DMS153 (cell line): ENCODE measurements around the gene PARP14.
"Not testable (repeated sequence)": the region's sequence is repeated elsewhere in the genome, so short reads cannot be mapped to it uniquely, and the experiment has no call there.

Experiments
- DNase-seq: peaks from one replicate; lab custom pipeline; 2025; lab: John Stamatoyannopoulos, UW

Gene PARP14

DNA sequence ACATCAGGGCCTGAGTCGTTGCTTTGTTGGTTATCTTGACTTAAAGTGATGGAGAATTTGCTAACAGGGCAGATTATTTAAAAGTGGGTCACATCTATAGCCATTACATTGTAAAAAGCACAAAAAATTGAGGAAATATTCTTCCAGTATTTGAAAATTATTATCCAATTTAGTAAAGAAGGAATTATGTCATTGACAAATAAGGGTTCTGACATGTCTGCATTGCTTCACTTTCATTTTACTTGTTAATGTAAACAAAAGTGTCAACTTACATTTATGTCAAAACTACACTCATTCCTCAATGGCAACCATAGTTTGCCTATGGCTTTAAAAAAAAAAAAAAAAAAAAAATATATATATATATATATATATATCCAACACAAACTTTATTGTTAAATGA lies 3.4 kb upstream of the PARP14 start:
- no peak for DNase-seq

DNA sequence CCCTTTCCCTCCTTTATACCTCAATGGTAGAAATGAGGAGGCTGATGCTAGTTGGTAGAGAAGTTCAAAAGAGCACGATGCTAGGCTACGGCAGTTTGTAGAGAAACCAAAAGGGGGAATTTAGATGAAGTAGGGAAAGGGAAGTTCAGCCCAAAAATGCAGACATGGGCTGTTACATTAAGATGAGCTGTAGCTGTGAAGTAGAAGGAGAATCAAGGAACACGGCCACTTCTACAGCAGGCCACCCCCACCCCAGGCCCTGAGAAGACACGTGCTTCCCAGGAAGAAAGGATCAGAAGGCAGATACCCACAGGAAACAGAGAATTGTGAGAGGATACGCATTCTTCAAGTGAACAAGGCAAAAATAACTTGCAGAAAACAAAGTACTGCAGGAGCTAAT lies 2.1 kb upstream of the PARP14 start:
- no peak for DNase-seq

DNA sequence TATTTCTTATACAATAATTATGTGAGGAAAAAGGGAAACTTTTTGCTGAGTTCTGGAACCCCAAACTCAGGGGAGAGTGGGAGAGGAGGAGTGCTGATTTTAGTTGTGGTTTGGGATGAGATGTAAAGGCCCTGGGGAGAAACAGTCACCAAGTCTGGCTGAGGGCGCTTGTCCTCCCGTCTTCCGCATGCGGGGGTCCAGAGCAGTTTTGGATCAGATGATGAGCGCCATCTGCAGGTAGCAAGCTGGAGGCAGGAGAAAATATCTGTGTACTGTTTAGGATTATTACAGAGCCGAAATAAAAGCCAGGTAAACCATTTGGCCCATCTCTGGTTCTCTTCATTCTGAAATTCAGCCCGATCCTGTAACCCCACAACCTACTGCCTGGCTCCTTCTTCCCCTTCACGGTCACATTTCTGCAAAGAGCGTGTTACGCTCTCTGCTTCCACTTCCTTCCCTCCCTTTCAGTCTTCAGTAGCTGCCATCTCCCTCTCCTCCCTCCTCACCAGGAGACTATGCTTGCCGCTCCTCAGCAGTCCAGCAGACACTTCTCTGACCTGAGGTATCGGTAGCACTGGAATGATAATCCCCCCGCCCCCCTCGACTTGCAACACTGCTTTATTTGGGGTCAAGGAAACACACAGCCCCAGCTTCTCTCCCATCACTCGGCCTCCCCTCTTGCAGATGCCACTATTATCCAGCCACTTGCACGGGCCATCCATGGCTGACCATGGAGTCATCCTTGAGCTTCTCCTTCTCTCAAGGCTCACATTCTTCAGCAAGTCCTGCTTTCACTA lies 1.4 kb upstream of the PARP14 start:
- peak; percentile 49 for DNase-seq

DNA sequence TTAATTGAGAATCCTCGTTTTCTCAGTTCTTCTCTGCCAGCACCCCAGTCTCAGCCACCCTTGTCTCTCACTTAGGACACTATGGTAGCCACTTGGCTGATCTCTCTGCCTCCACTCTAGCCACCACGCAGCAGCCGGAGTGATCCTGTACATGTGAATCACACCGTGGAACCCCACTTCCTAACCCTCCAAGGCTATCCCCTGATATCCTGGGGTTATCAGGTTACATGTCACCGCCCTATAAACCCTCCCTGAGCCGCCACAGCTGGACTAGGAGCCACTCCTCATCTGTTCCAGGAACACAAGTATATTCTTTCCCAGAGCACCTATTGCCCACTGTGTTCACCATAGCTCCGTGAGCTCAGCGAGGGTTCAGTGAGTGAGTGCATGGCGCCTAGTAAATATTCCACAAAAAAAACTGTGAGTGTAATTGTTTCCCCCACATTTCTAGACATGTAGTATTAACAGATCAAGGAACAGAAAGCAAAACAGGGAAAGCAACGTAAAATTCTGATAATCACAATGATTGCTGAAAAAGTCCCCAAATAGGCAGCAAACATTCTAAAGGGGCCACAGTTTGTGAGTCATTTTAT lies 661 bp upstream of the PARP14 start:
- no peak for DNase-seq

DNA sequence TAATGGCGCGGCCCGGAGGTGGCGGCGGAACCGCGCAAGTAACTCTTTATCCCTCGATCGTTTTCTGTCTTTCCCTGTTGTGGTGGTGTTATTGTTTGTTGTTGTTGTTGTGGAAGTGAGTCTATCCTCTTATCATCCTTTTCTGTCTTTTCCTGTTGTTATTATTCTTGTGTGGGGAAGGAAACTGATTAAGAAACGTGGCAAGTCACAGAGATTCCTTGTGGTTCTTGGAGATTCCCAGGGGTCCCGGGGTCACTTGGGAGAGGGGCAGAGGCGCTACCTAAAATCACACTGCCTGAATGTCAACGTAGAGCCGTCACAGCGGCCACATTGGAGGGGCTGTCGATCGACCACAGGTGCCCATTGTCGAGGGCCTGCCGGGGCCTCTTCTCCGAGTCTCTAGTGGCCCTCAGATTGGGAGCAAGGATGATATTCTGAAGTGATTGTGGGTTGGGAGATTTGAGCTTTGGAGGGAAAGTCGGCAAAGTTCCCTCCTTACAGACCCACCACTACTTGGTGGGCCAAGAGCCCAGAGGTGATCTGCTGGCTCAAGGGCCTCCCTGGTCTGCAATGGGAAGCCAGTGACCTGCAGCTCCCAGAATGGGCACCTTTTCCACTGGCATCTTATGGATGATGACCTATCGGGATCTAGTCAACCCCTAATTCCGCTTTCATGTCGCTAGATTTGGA lies 790 bp downstream of the PARP14 start:
- DNase-seq = no peak

DNA sequence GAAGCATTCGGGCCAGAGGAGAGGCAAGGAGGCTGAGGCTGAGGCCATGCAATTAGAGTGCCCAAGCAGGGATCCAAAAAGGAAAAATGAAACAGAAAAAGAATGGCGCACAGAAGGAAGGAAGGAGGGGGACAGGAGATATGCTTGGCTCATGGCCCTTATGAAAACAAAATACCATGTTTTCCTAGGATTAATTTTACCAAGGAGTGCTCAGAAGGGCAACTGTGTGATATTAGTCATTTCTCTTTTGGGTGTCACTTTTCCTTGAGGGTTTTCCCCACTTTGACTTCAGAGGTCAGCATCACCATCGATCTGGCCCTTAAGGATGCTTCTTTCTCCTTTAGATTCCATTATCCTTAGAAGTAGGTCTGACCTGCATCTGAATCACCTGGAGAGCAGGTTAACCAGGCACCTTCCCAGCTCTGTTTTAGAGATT lies 1.4 kb downstream of the PARP14 start:
- no peak for DNase-seq

DNA sequence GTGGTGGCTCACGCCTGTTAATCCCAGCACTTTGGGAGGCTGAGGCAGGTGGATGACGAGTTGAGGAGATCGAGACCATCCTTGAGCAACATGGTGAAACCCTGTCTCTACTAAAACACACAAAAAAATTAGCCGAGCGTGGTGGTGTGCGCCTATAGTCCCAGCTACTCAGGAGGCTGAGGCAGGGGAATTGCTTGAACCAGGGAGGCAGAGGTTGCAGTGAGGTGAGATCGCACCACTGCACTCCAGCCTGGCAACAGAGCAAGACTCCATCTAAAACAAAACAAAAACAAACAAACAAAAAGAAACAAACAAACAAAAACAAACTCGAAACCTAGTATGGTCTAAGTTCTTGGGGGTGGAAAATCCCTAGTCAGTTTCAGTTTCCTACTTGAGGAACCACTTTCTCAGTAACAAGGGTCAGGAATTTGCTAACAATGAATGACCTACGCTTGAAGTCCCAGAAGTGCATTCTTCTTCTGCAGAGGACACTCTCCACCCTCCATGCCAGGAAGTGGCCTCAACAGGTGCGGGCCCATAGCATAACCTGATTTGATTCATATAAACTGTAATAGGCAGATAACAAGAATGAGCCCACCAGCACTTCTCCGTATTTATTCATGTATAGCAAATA lies 2.3 kb downstream of the PARP14 start:
- DNase-seq = not testable (repeated sequence)

DNA sequence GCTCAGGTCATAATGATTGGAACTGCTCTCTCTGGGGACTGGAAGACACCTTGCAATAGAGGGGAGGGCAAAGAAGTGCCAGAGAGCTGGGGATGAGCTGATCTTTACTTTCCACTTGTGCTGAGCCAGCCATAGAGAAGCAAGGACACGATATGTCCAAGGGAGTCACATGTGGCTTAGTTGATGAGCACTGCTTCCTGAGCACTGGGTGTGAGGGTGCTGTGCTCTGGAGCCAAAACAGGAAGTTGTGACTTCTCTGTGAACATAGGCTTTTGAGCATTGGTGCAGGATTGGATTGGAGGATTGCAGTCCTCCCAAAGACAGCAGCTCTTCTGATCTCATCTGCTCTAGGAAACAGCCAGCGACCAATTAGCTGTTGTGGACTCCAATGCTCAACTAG lies 6.7 kb downstream of the PARP14 start:
- DNase-seq = no peak

DNA sequence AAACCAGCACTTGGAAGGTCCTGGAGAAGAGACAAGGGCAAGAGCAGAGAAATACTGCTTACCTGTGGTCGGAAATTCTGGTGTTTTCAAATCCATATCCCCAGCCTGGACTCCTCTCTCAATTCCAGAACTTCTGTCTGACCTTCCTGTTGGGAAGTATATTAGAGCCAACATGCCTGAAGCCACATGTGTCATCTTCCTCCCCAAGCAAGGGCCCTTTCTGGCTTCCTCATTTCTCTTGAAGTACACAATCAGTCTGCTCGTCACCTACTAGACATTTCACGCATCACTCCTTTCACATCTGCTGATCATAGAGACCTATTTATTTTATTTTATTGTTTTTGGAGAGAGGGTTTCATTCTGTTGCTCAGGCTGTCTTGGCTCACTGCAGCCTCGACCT lies 8.4 kb downstream of the PARP14 start:
- DNase-seq = no peak

DNA sequence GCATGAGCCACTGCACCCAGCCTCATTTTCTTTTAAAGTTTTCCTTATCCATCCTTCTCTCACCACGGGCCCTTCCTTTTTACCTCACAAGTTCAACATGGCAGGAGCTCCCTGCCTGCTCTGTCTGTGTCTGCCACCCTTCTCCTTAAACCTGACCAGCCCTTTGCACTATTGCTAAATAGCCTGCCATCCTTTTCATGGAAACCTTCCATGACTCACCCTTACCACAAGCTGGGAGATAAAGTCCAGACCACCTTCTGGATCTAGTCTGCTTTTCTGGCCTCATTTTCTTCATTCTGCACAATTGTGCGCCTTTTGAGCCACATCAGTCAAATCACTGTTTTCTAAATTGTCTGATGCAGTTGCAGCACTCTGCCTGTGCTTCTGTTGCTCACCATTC lies 8.9 kb downstream of the PARP14 start:
- DNase-seq = no peak

DNA sequence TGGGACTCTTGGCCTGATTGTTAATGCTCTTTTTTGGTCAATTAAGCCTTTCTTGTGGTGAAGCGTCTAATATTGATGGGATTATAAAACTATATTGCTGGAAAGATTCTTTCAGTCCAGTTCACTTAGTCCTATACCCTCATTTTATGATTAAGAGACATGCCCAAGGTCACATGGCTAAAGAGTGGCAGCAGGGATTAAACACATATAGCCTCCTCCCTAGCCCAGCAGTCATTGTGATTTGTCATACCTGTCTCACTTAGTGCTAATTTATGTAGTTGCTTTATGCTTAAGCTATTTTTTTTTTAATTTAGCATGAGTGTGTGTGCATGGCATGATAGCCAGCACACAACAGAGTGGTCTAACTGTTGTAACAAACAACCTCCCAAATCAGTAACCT lies 9.5 kb downstream of the PARP14 start:
- DNase-seq = no peak

DNA sequence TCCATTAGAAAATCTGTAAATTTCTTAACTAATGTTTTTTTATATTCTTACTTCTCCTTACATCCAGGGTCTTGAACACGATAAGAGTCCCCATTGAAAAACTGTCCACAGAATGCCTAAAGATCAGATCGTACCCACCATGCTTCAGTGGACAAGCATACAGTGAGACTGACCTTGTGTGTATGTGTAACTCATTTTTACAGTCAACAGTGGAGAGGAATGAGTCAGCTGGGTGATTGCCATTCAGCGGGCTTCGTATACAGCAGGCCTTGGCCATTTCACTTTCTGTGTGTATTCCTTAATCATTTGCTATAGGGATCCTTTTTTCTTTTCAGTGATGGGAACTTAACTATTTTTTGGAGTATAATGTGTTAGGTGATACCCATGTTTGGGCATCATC lies 10.6 kb downstream of the PARP14 start:
- DNase-seq = no peak

DNA sequence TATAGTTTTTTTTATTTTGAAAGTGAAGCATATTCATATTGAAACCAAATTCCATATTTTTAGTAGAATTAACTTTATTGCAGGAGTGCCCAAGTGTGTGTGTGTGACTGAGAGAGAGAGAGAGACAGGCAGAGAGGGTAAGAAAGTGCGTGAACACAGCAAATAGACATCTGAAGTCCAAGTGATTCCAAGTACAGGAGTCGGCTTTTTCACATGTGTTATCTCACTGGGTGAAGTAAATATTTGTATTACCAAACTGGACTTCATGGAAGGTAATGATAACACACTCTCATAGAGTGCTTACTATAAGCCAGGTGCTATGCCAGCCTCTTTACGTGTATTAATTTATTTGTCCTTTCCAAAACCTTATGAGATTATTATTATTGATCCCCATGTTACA lies 12.0 kb downstream of the PARP14 start:
- DNase-seq = no peak

DNA sequence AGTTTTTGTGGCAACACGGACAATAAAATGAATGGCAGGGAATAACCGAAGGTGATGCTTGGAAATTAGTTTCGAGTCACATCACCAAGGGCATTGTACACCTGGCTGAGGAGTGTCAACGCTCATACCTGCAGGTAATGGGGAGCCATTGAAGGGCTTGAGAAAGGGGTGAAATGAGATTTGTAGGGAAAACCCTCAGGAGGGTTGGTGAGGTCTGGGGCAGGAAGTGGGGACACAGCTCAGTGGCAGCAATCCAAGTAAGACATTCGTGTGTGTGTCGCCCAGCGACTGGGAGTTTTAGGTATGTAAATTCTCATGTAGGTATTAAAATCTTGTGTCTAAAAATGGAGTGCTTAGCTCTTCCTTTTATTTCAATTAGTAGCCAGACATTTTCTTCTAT lies 14.3 kb downstream of the PARP14 start:
- DNase-seq = no peak

DNA sequence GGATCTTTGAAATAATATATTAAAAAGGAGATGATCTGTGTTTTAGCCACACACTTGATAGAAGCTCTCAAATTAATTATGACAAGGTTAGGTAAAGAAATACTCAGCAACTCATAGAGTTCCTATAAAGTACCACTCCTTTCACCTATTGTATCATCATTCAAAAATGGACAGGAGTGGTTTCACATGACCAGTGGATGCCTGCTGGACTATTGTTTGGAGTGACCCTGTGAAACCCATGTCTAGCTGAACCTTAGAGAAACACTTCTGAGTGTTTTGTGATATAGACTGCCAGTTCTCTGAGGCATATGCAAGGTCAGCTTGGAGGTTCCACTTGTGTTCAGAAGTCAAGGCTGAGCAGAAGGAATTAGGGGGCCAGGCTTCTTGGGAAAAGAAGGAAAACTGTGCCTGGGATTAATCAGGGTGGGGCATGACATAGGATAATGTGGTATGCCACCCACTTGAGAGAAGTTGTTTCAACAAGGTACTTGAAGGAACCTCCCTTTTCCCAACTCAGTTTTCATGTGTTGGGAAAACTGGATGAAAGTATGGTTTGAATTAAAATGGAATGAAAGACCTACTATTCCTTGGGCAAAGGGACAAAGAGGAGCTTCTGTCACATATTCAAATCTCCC lies 15.4 kb downstream of the PARP14 start:
- no peak for DNase-seq

DNA sequence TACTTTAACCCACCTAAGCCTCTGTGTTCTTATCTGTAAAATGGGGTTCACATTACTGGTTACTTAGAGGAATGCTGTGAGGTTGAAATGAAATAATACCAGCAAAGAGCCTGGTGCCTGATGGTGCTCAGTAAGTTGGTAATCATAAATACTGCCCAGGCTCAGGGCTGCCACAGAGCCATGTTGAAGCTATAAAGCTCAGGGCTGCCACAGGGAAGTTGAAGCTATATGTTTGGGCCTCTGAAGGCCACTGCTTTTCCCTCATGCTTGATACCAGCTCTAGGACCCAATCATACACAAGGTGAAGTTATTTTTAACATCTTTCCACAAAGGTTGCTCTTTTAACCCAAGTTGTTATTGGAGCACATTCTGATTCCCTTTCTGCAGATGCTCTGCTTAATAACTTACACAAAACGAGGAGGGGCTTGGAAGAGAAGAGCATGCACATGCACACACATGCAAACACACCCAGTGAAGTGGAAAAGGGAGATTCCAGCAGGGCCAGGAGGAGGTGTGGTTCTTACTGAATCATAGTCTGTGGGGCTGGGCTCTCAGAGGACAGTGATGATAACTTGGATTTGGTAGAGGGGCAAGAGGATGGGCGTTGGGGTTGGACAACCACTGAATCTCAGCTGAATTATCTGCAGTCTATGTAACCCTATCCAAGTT lies 17.4 kb downstream of the PARP14 start:
- DNase-seq = no peak

DNA sequence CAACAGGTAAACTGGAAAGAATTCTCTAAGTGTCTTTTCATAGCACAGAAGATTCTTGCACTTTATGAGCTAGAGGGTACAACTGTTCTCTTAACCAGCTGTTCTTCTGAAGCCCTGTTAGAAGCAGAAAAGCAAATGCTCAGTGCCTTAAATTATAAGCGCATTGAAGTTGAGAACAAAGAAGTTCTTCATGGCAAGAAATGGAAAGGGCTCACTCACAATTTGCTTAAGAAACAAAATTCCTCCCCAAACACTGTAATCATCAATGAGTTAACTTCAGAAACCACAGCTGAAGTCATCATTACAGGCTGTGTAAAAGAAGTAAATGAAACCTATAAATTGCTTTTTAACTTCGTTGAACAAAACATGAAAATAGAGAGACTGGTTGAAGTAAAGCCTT lies 19.6 kb downstream of the PARP14 start:
- DNase-seq = no peak

DNA sequence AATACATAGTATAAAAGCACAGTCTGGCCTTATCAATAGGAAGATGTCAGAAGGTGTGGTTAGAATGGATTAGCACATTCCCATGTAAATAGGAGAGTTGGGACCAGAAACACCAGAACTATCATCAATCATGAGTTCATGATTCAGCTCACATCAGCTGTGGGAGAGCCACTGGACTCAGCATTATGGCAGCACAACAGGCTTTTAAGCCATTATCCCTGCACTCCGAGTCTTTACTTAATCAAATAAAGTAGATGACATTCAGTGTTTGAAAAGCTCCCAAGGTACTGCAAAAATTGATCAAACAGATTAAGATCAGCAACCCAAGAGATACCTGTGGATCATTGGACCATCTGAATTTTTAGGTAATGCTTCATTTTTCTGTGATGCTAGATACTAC lies 24.7 kb downstream of the PARP14 start:
- no peak for DNase-seq

DNA sequence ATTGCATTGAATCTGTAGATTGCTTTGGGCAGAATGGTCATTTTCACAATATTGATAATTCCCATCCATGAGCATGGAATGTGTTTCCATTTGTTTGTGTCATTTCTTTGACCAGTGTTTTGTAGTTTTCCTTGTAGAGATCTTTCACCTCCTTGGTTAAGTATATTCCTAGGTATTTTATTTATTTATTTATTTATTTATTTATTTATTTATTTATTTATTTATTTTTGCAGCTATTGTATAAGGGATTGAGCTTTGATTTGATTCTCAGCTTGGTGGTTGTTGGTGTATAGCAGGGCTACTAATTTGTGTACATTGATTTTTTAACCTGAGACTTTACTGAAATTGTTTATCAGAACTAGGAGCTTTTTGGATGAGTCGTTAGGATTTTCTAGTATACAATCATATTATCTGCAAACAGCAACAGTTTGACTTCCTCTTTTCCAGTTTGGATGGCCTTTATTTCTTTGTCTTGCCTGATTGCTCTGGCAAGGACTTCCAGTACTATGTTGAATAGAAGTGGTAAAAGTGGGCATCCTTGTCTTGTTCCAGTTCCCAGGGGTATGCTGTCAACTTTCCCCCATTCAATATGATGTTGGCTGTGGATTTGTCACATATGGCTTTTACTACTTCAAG lies 30.1 kb downstream of the PARP14 start:
- DNase-seq = not testable (repeated sequence)

DNA sequence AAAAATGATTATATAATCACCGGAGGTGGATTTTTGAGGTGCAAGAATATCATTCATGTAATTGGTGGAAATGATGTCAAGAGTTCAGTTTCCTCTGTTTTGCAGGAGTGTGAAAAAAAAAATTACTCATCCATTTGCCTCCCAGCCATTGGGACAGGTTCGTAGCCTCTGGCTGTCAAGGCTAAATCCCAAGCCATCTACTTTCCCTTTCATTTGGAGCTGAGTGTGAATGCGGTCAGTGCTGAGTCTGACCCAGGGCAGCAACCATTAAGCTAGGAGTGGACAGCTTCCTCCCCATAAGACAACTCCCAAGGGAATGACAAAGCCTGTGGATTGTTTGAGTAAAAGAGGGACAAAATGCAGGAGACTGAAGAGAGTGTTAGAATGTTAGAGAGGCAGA lies 33.6 kb downstream of the PARP14 start:
- no peak for DNase-seq

DNA sequence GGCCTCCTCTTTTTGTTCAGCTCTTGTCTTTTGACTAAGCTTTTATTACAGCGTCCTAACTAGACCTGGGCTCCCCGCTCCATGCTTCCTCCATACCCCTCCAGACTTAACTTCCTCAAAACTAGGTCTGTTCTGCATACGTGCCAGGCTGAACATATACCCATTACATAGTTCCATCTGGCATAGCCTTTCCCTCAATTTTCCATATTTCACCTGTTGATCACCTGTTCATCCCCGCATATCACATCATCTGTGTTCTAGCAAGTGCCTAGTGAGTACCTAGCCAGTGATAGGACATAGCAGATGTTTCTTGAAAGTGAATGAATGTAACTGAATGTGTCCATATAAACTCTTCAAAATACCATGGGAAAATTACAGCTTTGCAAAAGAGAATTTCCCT lies 36.0 kb downstream of the PARP14 start:
- DNase-seq = no peak
